ENCODE results near the gene NIM1K. TPM values are rescaled to one million over a fixed set of nuclear protein-coding genes. Genes with fewer than 3 reads are reported as not detected.

Gene NIM1K
- total RNA-seq, 5 donors from 2014 or later (not counting 1 experiment from before 2014, with no cell fraction given), result 0.41 to 0.89 (median 0.73) TPM; not detected in 1

DNA sequence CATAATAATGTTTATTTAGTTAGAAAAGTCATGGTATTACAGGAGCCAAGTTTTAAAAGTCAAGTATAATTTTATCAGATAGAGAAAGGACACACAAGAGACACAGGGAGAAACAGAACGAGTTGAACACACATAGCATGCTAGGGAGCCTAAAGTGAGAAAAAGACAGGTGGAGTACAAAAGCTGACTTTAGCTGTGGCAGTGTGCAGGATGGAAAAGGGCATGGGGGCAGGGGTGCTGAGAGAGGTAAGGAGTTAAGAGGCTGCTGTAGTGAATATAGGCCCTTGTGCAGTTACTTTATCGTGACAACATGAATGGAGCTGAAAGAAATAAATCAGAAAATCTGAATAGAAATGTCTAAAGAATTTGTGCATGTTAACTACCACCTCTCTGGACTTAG, 103.2 kb downstream of the NIM1K start:
- H3K9me3 Mint-ChIP-seq, result no peaks in the 10 kb centered on the region
- 100% methylated on average over 1 of the region's 2 CpGs for WGBS (ENCODE audit: insufficient coverage)

DNA sequence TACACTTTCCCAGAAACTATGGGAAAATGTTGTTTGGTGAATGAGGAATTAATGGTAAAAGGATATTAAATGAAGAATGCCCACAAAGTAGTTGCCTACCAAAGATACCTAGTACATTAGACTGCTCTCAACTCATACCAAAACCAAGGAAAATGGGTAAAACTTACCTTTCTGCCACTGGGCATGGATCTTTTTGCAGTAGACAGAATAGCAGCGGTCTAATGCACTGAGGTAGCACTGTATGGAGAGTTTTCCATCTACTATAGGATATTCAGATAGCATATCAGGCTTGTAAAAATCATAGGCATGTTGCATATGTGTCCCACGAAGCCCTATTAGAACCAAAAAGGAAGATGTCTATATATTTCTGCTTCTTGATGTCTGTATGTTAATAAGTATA, 104.8 kb downstream of the NIM1K start:
- WGBS (ENCODE audit: insufficient coverage), result no CpG with 5 or more reads among the region's 2 CpGs
- Mint-ChIP-seq H3K9me3 (no peaks in the 10 kb centered on the region), H3K4me1 (peaks cover 7 to 9% (median 7%) of the 10 kb centered on the region in 3 donors)

More for the DNA sequence above, 103.2 kb downstream of the NIM1K start:
- H3K27ac Mint-ChIP-seq, result no peak overlapping the region
- Histone ChIP-seq H3K27ac (ENCODE audit: low read length) (no peak overlapping the region), H3K9me3 (no peaks in the 10 kb centered on the region), H3K36me3 (ENCODE audit: control insufficient read depth in 2 of 2, extremely low read depth in 1 of 2, insufficient read depth in 1 of 2, low read length in 1 of 2) (peaks cover 3 to 62% of the 10 kb centered on the region in 2 donors), H3K4me1 (ENCODE audit: control insufficient read depth in 1 of 2, extremely low read depth in 1 of 2, insufficient read depth in 2 of 2, low read length in 2 of 2) (no peaks in the 10 kb centered on the region), H3K4me3 (ENCODE audit: control insufficient read depth in 1 of 2, extremely low read depth in 1 of 2, low read length in 1 of 2) (no peak overlapping the region), H3K27me3 (replicated peaks in 1 of 2; ENCODE audit: control insufficient read depth in 2 of 2, extremely low read depth in 1 of 2, insufficient read depth in 2 of 2, low read length in 1 of 2) (no peaks in the 10 kb centered on the region)
- H3K27me3 Mint-ChIP-seq, result no peaks in the 10 kb centered on the region
- CTCF ChIA-PET, result interaction anchor here in 1 of 2 donors (1.1 kb wide), 1 partner anchor 13 kb away, joined by 4 read pairs; no protein-coding TSS in a partner anchor
- DNase-seq, result no peak
- peaks cover 75% of the 10 kb centered on the region for H3K36me3 Mint-ChIP-seq
- no peaks in the 10 kb centered on the region for H3K4me1 Mint-ChIP-seq
- H3K4me3 Mint-ChIP-seq, result no peak overlapping the region
- no peak for ATAC-seq (replicated peaks in 1 of 4)
- POLR2A ChIA-PET, result no interaction called here

DNA sequence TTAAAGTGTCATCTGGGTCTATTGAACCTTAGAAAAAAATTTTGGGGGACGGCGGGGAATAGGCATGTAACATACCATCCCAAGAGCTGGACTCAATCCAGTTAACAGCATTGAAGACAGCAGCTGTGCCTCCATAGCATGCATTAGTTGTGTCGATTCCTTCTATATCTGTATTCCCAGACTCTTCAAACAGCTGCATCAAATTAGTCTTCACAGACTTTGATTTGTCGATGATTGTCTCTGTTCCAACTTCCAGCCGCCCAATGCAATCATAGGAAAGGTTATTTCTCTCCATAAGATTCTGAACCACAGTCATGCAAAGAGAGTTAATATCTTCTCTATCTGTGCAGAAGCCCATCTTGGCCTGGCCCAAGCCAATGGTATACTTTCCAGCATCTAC, 106.4 kb downstream of the NIM1K start:
- Mint-ChIP-seq H3K4me3 (no peak overlapping the region), H3K36me3 (peaks cover 66% of the 10 kb centered on the region), H3K4me1 (peaks cover 20 to 23% (median 20%) of the 10 kb centered on the region in 3 donors), H3K9me3 (no peaks in the 10 kb centered on the region), H3K27me3 (no peaks in the 10 kb centered on the region), H3K27ac (no peak overlapping the region)
- POLR2A ChIA-PET, result no interaction called here
- Histone ChIP-seq H3K4me1 (ENCODE audit: control insufficient read depth in 1 of 2, extremely low read depth in 1 of 2, insufficient read depth in 2 of 2, low read length in 2 of 2) (no peaks in the 10 kb centered on the region), H3K36me3 (ENCODE audit: control insufficient read depth in 2 of 2, extremely low read depth in 1 of 2, insufficient read depth in 1 of 2, low read length in 1 of 2) (peaks cover 0 to 48% of the 10 kb centered on the region in 2 donors), H3K27me3 (replicated peaks in 1 of 2; ENCODE audit: control insufficient read depth in 2 of 2, extremely low read depth in 1 of 2, insufficient read depth in 2 of 2, low read length in 1 of 2) (no peaks in the 10 kb centered on the region), H3K27ac (ENCODE audit: low read length) (no peak overlapping the region), H3K4me3 (ENCODE audit: control insufficient read depth in 1 of 2, extremely low read depth in 1 of 2, low read length in 1 of 2) (no peak overlapping the region), H3K9me3 (no peaks in the 10 kb centered on the region)
- 95% methylated on average over 3 of the region's 5 CpGs for WGBS (ENCODE audit: insufficient coverage)
- DNase-seq (no peak), ATAC-seq (replicated peaks in 1 of 4) (no peak)
- CTCF ChIA-PET, result no interaction called here

More for the DNA sequence above, 104.8 kb downstream of the NIM1K start:
- ChIA-PET POLR2A (no interaction called here), CTCF (no interaction called here)
- Histone ChIP-seq H3K27ac (ENCODE audit: low read length) (no peak overlapping the region), H3K9me3 (no peaks in the 10 kb centered on the region), H3K36me3 (ENCODE audit: control insufficient read depth in 2 of 2, extremely low read depth in 1 of 2, insufficient read depth in 1 of 2, low read length in 1 of 2) (peaks cover 3 to 60% of the 10 kb centered on the region in 2 donors), H3K4me1 (ENCODE audit: control insufficient read depth in 1 of 2, extremely low read depth in 1 of 2, insufficient read depth in 2 of 2, low read length in 2 of 2) (no peaks in the 10 kb centered on the region), H3K27me3 (replicated peaks in 1 of 2; ENCODE audit: control insufficient read depth in 2 of 2, extremely low read depth in 1 of 2, insufficient read depth in 2 of 2, low read length in 1 of 2) (no peaks in the 10 kb centered on the region), H3K4me3 (ENCODE audit: control insufficient read depth in 1 of 2, extremely low read depth in 1 of 2, low read length in 1 of 2) (no peak overlapping the region)
- Mint-ChIP-seq H3K4me3 (no peak overlapping the region), H3K27me3 (no peaks in the 10 kb centered on the region), H3K27ac (no peak overlapping the region), H3K36me3 (peaks cover 62% of the 10 kb centered on the region)
- DNase-seq (no peak), ATAC-seq (replicated peaks in 1 of 4) (no peak)

DNA sequence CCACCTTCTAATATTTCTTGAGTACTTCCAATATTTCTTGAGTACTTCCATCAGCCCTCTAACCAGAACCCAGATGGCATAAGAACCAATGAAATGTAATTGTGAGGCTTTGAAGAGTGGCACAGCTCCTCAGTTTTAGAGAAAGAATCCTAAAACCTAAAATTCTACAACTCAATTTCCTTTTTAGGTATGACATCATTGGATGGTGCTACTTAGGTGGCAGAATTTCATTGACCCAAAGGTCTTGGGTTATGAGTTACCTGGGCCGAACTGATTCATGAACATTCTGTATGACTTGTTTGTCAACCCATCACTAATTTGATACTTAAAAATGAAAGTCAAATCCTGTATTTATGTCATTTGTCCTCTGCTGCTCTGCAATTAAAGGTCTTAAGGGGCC, 108.1 kb downstream of the NIM1K start:
- no peaks in the 10 kb centered on the region for H3K4me1 ChIP-seq (ENCODE audit: control insufficient read depth in 1 of 2, extremely low read depth in 1 of 2, insufficient read depth in 2 of 2, low read length in 2 of 2)
- H3K27me3 Mint-ChIP-seq, result no peaks in the 10 kb centered on the region
- DNase-seq (no peak), ATAC-seq (replicated peaks in 1 of 4) (no peak)
- no peak overlapping the region for H3K4me3 Mint-ChIP-seq
- no CpG with 5 or more reads among the region's 1 CpG for WGBS (ENCODE audit: insufficient coverage)
- no peaks in the 10 kb centered on the region for H3K9me3 Mint-ChIP-seq
- peaks cover 0 to 36% of the 10 kb centered on the region in 2 donors for H3K36me3 ChIP-seq (ENCODE audit: control insufficient read depth in 2 of 2, extremely low read depth in 1 of 2, insufficient read depth in 1 of 2, low read length in 1 of 2)
- peaks cover 33 to 35% (median 34%) of the 10 kb centered on the region in 3 donors for H3K4me1 Mint-ChIP-seq
- H3K27ac ChIP-seq (ENCODE audit: low read length), result no peak overlapping the region
- ChIA-PET POLR2A (interaction anchor here (0.6 to 0.7 kb wide), 3 partner anchors 69 to 187 kb away, joined by 3 to 7 read pairs (median 4); no protein-coding TSS in a partner anchor), CTCF (interaction anchor here in 1 of 2 donors (0.7 kb wide), 1 partner anchor 1325 kb away, joined by 5 read pairs; no protein-coding TSS in a partner anchor)
- H3K9me3 ChIP-seq, result no peaks in the 10 kb centered on the region
- no peaks in the 10 kb centered on the region for H3K27me3 ChIP-seq (replicated peaks in 1 of 2; ENCODE audit: control insufficient read depth in 2 of 2, extremely low read depth in 1 of 2, insufficient read depth in 2 of 2, low read length in 1 of 2)
- H3K4me3 ChIP-seq (ENCODE audit: control insufficient read depth in 1 of 2, extremely low read depth in 1 of 2, low read length in 1 of 2), result no peak overlapping the region
- H3K27ac Mint-ChIP-seq, result no peak overlapping the region
- H3K36me3 Mint-ChIP-seq, result peaks cover 54% of the 10 kb centered on the region

DNA sequence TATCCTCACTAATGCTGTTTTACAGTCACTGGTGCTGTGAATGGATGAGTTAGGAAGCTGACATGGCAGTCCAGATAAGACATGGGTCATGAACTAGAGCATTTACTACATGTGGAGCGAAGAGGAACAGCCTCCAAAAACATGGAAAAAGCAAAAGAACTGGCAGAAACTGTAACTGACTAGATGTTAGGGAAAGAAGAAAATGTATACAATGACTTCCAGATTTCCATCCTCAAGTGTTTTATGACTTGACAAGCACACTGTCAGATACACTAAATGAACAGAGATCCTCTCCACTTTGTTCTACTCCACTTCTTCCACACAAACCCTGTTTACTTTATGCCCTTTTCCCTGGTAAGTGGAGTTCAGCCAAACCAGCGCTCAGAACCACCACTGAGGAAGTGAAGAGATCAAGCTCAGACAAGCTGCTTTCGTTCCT, 109.6 kb downstream of the NIM1K start:
- no peaks in the 10 kb centered on the region for H3K4me1 ChIP-seq (ENCODE audit: control insufficient read depth in 1 of 2, extremely low read depth in 1 of 2, insufficient read depth in 2 of 2, low read length in 2 of 2)
- Mint-ChIP-seq H3K27me3 (no peaks in the 10 kb centered on the region), H3K27ac (no peak overlapping the region), H3K4me3 (no peak overlapping the region), H3K9me3 (no peaks in the 10 kb centered on the region), H3K4me1 (peaks cover 39 to 43% (median 42%) of the 10 kb centered on the region in 3 donors), H3K36me3 (peaks cover 40% of the 10 kb centered on the region)
- POLR2A ChIA-PET, result no interaction called here
- H3K27me3 ChIP-seq (replicated peaks in 1 of 2; ENCODE audit: control insufficient read depth in 2 of 2, extremely low read depth in 1 of 2, insufficient read depth in 2 of 2, low read length in 1 of 2), result no peaks in the 10 kb centered on the region
- H3K27ac ChIP-seq (ENCODE audit: low read length), result no peak overlapping the region
- WGBS (ENCODE audit: insufficient coverage), result 100% methylated on average over 1 of the region's 3 CpGs
- DNase-seq (no peak), ATAC-seq (replicated peaks in 1 of 4) (no peak)
- H3K36me3 ChIP-seq (ENCODE audit: control insufficient read depth in 2 of 2, extremely low read depth in 1 of 2, insufficient read depth in 1 of 2, low read length in 1 of 2), result peaks cover 0 to 23% of the 10 kb centered on the region in 2 donors
- CTCF ChIA-PET, result interaction anchor here in 1 of 2 donors (1.2 kb wide), 1 partner anchor 86 kb away, joined by 3 read pairs; no protein-coding TSS in a partner anchor
- H3K9me3 ChIP-seq, result no peaks in the 10 kb centered on the region
- no peak overlapping the region for H3K4me3 ChIP-seq (ENCODE audit: control insufficient read depth in 1 of 2, extremely low read depth in 1 of 2, low read length in 1 of 2)

DNA sequence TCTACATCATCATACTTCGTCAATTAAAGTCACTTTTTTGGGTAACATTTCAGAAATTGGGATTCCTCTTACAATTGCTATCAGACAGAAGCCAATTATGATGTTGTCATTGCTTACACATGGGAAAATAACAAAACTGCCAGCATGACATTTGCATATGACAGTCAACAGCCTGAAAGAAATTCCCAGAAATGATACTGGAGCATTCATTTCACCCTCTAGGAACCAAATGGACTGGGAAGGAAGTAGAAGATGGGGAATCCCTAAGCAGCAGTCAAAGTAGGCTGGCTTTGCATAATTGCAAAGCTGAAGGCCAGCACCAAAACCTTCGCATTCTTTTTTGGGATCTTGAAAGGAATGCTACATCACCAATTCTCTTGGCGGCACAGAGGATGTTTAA, 110.5 kb downstream of the NIM1K start:
- Mint-ChIP-seq H3K4me3 (no peak overlapping the region), H3K4me1 (peaks cover 39 to 43% (median 43%) of the 10 kb centered on the region in 3 donors)
- CTCF ChIA-PET, result no interaction called here

More for the DNA sequence above, 110.5 kb downstream of the NIM1K start:
- DNase-seq (no peak), ATAC-seq (replicated peaks in 1 of 4) (no peak)
- H3K27ac Mint-ChIP-seq, result no peak overlapping the region
- H3K4me1 ChIP-seq (ENCODE audit: control insufficient read depth in 1 of 2, extremely low read depth in 1 of 2, insufficient read depth in 2 of 2, low read length in 2 of 2), result no peaks in the 10 kb centered on the region
- WGBS (ENCODE audit: insufficient coverage), result 100% methylated on average over 2 of the region's 3 CpGs
- no peak overlapping the region for H3K27ac ChIP-seq (ENCODE audit: low read length)
- no peaks in the 10 kb centered on the region for H3K27me3 Mint-ChIP-seq
- no peak overlapping the region for H3K4me3 ChIP-seq (ENCODE audit: control insufficient read depth in 1 of 2, extremely low read depth in 1 of 2, low read length in 1 of 2)
- no peaks in the 10 kb centered on the region for H3K9me3 Mint-ChIP-seq
- POLR2A ChIA-PET, result interaction anchor here in 1 of 2 donors (0.5 kb wide), 1 partner anchor 11 kb away, joined by 4 read pairs; the partner anchor contains the start of gene HMGCS1
- no peaks in the 10 kb centered on the region for H3K27me3 ChIP-seq (replicated peaks in 1 of 2; ENCODE audit: control insufficient read depth in 2 of 2, extremely low read depth in 1 of 2, insufficient read depth in 2 of 2, low read length in 1 of 2)
- peaks cover 33% of the 10 kb centered on the region for H3K36me3 Mint-ChIP-seq
- H3K36me3 ChIP-seq (ENCODE audit: control insufficient read depth in 2 of 2, extremely low read depth in 1 of 2, insufficient read depth in 1 of 2, low read length in 1 of 2), result peaks cover 0 to 15% of the 10 kb centered on the region in 2 donors
- H3K9me3 ChIP-seq, result no peaks in the 10 kb centered on the region

Measured in T-cell (primary cell).